GM04503 (cell line): ENCODE data around the gene MAPK7.

Experiments used
- DNase-seq: peaks from one replicate; pipeline ENCODE4 v3.0.0-alpha.2; 2012; ENCODE audit warnings: low read depth

The MAPK7 gene

DNA sequence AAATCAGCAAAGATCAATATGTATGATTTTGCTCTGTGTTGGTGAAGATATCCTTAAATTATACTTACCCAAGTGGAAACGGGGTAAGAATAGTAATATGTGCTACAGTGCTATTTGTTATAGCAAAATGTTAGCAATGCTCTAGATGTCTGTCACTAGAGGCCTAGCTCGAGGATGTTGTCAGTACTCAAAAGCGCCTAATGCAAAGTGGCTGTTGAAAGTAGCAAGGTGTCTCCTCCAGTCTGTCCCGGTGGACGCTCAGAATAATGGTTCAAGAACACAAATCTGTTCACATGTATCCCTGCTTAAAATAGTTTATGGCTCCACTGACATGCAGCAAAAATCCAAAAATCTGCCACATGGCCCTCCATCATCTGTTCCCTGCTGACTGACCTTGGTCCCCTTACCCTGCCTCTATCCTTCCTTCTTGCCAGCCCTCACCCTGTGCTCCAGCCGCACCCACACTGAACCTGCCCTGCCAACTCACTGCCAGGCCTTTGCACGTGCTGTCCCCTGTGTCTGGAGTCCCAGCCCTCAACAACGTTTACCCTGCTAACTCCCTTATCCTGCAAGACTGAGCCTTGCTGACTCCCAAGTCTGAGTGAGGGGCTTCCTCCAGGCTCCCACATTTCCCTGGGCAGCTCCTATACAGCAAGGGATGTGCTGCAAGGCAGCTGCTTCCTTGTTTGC lies 23.2 kb downstream of the MAPK7 start:
- DNase-seq = no peak

DNA sequence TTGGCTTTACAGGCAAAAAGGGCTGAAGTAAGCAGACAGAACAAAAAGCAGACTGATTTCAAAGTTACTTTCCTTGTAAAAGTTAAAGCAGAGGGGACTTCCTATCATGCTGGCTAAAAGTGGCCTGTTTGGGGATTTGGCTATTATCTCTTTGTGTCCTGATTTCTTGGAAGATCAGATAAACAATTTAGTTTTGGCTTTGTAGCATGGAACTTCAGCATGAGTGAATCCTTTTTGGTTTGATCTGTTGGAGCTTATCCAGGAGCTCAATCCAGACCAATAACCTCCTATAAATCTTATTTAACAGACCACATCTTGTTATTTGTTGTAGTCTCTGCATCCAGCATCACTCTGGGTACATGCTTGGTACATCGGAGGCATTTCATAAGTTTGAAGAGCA lies 23.9 kb downstream of the MAPK7 start:
- DNase-seq = no peak

DNA sequence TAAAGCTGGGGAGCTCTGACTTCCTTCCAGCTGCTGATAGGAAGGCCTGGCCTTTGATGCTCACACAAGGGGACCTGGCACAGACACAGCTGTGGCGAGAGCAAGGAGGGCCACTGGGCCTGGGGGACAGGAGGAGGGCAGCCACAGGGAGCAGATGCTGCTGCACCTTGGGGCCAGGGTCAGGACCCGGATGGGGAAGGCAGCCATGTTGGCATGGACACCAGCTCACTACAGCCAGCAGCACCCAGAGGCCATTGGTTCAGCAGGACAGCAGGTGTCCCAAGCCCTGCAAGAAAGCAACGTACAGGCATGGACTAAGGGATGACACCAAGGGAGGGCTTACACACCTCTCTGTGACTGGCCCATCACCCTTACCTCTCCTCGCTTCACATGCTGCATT lies 24.7 kb downstream of the MAPK7 start:
- no peak for DNase-seq

DNA sequence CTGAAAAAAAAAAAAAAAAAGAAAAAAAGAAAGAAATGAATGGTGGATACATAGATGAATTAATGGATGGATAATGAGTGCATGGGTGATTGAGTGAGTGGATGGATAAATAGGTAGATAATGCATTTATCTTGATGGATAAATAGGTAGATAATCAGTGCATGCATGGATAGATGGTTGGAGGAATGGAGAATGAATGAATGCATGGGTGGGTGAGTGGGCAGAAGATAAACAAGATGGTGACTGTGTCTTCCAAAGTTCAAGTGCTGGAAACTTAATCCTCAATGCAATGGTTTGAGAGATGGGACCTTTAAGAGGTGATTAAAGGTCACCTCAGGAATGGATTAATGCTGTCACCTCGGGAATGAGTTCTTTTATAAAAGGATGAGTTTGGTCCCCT lies 26.0 kb downstream of the MAPK7 start:
- DNase-seq = no peak

DNA sequence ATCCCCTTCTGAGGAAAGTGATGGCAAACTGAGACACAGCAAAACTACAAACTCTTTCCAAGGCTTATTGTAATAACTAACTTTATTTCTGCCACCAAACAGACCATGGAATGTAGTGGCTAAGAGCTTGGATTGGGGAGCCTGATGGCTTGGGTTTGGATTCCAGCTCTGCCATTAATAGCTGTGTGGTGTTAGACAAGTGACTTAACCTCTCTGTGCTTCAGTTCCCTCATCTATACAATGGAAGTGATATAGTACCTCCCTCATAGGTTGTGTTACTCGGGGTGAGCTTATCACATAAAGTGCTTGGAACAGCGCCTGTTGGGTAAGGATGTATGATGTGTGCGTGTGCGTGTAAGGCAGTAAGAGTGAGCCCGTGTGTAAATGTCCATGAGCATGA lies 26.8 kb downstream of the MAPK7 start:
- DNase-seq = no peak

DNA sequence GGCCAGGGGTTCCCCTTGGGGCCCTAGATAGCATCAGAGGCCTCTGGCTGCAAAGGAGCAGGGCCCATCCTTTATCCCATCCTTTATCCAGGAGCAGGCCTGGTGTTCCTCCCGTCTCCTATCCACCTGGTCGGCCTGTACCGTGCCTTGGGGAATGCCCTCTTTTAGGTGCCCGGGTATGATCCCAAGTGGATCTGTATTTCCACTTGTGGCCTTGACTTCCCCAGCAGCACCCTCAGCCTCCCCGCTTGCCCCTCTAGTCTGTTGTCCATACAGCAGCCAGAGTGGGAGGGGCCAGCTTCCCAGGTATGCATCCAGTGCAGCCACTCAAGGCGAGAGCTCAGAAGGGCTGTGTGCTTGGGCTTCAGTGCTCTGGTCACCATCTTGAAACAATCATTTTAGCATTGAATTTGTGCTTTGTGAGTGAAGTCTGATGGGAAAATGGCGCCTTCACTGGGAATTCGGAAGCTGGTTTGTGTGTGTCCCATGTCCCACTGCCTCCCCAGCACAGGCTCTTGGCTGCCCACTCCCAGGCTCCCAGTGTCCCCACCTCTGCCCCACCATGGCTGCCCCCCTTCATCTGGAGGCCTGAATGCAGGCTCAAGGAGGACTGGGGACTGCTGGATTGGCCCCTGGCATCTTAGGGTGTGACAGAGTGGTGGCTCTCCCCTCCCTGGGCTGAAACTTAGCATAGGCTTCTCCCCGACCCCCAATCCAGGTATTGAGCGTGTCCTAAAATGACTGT lies 29.5 kb downstream of the MAPK7 start:
- no peak for DNase-seq

DNA sequence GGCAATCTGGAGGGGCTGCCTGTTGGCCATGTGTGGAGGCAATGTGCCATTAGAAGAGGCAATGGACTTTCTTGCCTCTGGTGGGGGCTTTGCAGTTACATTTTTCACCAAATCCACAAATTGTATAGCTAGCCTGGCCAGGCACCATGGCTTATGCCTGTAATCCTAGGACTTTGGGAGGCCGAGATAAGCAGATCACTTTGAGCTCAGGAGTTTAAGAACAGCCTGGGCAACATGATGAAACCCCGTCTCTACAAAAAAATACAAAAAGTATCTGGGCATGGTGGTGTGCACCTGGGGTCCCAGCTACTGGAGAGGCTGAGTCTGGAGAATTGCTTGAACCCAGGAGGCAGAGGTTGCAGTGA lies 30.0 kb downstream of the MAPK7 start:
- DNase-seq = no peak

DNA sequence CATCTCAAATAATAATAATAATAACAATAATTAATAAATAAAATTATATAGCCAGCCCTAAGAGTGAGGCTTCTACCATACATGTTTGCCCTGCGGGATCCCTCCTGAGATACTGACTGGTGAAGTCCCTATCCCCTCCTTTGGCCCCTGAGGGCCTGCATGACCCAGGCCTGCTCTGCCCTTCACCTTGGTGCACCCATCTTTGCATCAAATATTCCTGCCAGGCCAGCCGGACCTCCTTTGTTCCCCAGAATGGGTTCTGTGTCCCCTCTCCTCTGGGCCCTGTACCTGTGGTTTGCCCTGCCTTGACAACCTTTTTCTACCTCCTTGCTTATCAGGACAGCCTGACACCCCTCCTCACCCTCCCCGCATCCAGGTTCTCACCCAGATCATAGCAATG lies 30.8 kb downstream of the MAPK7 start:
- DNase-seq = no peak

DNA sequence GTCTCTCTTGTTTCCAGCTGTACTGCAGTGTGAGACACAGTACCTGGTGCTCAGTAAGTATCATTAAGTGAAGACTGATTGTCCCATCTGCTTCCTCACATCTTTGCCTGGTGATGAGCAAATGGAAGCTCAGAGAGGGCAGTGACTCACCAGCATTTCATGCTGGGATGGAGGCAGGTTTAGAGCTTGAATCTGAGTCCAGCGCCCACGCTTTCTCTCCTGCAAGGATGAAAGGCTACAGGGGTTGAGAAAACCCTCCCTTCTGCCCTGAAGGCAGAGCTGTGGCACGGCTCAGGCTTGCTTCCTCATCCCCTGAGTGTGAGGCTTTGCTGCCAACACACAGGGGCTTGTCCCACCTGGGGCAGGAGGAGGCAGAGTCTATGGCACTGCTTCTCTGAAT lies 31.2 kb downstream of the MAPK7 start:
- DNase-seq = peak; percentile 33

DNA sequence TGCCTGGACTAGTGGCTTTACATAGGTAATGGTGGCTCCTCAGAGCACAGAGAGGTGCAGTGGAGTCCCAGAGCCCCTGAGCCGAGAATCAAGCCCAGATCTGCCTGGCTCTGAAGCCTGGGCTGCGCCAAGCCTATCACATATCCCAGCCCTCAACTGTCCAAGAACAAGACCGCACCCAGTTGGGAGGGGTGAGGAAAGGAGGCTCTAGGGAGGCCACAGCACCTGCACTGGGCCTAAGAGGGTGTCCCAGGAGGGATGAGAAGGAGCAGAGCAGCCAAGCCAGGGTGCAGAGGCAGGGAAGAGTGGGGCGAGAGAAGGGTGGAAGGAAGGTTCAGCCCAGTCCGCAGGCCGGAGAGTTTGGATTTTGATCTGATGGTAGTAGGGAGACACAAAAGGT lies 31.8 kb downstream of the MAPK7 start:
- no peak for DNase-seq

DNA sequence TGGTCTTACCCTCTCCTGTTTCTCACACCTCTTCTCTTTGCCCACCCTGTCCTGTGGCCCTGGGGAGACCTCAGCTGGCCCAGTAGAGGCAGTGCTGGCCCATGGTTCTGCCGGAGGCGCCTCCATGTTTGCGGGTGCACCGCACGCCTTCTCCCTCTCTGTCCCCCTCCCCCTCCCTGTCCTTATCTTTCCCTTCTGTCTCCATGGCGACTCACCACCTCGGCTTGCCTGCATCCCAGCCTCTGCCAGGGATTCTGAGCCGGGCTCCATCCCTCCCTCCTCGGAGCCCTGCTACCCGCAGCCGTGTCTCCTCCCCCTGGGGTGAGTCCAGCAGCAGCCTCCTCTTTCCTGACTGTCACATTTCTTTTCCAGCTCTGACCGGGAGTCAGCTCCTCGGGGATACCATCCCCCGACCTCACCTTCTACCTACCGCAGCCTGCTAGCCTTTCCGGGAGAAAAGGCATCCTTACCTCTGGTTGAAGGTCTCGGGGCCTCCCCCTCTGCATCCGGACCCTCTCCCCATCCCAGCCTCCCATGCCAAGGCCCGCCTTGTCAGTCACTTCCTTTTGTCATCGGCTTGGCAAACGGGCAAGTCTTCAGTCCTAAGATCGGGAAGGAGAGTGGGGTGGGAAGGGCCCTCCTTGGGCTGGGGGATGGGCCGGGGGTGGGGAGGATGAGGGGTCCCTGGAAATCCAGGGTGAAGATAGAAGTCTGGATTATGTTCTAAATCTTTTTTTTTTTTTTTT lies 32.8 kb downstream of the MAPK7 start, which contains the start of gene RNF112:
RNF112 (plus strand) TSS at position 358 of the 746 bp plus-strand sequence; CDS start at position 535, 177 bp downstream.
- DNase-seq = no peak

DNA sequence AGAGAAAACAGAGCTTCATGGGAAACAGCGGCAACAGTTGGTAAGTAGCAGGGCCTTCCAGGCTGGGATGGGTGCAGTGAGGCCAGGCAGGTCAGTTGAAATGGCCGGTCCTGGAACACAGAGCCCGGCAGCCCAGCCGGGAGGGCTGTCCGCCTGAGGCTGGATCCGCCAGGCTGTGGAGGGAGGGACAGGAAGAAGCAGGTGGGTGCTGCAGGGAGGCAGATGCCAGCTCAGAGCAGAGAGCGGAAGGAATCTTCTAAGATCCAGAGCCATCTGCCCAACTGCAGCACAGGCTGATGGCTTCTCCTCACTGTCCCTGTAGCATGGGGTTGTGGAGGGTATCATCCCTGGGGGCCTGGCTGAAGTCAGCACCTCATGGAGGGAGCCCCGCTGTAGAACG lies 33.3 kb downstream of the MAPK7 start:
- no peak for DNase-seq

DNA sequence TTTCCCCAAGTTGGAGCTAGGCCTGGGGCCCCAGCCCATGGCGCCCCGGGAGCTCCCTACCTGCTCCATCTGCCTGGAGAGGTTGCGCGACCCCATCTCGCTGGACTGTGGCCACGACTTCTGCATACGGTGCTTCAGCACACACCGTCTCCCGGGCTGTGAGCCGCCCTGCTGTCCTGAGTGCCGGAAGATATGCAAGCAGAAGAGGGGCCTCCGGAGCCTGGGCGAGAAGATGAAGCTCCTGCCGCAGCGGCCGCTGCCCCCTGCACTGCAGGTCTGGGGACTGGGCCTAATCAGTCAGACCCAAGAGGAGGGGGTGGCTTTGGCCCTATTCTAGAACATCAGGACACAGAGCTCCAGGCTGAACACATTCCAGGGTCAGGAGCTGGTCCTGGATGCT lies 34.2 kb downstream of the MAPK7 start:
- DNase-seq = no peak

DNA sequence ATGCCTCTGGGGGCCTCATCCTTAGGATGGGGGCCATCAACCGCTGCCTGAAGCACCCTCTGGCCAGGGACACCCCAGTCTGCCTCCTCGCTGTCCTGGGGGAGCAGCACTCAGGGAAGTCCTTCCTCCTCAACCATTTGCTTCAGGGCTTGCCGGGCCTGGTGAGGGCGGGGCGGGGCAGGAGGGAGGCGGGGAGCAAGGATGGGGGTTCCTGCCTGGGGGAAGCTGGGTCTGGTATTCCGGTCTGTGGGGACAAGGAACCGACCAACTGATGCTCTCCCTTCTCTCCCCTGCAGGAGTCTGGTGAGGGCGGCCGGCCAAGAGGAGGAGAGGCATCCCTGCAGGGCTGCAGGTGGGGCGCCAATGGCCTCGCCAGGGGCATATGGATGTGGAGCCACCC lies 34.7 kb downstream of the MAPK7 start:
- DNase-seq = no peak

DNA sequence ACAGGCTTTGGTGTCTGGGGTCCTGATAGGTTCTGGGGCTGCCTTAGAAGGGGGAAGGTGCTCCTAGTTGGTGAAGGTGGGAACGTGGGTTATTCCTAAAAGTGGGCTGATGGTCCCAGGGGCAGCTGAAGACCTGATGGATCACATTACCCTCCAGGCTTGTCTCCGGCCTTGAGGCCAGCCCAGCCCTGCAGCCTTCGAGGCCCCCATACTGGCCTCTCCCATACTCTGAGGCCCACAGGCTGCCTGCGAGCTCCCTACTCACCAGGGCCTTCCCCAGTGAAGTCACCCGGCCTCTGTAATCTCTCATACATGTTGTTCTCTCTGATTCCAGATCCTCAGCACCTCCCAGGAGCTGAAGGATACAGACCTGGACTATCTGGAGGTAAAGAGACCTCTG lies 35.5 kb downstream of the MAPK7 start:
- no peak for DNase-seq

DNA sequence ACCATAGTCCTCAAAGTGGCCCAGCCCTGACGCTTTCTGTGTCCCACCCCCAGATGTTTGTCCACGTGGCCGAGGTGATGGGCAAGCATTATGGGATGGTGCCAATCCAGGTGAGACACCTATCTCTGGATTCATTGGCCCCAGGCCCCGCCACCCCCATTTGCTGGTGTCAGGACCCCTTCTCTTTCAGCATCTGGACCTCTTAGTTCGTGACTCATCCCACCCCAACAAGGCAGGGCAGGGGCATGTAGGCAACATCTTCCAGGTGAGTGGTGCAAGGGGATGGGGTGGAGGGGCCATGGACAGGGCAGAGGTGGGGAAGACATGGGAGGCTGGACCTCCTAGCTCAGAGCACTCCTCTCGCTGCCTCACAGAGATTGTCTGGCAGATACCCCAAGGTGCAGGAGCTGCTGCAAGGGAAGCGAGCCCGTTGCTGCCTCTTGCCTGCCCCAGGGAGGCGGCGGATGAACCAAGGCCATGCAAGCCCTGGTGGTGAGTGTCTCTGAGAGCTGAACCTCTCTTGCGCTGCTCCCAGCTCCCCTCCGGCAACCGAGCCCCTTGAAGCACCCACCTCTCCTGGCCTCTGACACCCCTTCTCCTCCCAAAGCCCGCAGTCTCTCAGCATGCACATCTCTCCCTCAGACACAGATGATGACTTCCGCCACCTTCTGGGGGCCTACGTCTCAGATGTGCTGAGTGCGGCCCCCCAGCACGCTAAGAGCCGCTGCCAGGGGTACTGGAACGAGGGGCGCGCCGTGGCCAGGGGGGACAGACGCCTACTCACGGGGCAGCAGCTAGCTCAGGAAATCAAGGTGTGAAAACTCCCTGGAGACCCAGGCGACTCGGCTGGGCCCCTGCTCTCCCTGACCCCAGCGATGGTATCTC lies 36.3 kb downstream of the MAPK7 start:
- DNase-seq = no peak

DNA sequence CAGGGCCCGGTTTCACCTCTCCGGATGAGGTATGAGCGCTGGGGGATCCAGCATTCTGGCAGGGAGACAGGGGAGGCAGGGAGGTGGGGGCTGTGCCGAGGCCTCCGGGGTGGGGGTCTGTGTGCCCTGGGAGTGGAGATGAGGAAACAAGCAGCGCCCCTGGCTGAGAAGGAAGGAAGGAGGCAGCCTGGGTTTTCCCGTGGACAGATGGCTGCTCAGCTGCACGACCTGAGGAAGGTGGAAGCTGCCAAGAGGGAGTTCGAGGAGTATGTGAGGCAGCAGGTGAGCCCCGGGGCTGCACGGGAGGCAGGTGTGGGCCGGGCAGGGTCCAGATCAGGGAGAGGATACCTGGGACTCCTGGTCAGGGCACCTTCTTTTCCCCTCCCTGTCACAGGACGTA lies 37.0 kb downstream of the MAPK7 start:
- no peak for DNase-seq

DNA sequence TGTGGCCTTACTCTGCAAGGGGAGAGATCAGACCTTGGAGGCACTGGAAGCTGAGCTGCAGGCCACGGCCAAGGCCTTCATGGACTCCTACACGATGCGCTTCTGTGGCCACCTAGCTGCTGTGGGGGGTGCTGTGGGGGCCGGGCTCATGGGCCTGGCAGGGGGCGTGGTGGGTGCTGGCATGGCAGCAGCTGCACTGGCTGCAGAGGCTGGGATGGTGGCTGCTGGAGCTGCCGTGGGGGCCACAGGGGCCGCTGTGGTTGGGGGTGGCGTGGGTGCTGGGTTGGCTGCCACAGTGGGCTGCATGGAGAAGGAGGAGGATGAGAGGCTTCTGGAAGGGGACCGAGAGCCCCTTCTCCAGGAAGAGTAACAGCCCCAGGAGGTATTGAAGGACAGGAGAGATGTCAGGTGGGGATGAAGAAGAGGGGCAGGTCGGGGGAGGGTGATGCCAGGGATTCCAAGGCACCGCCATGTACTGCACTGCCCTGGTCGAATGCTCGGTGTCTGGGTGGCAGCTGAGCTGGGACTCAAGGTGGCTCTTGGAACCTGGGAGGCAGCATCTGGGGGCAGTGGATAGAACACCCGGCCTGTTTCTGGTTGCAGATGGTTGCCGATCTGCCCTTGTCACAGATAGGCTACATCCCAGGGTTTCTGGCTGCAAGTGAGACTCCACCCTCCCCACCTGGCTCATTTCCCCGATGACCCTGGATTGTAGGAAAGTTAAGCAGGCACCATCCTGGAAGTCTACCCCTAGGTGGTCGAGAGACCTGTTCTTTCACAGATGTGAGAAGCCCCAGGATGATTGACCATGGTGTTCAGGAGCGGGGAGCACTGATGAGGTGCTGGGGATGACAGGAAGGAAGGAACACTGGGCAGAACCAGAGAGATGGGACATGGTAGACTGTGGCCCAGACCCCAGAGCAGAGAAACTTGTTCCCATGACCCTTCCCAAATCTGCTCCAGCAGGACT lies 37.8 kb downstream of the MAPK7 start:
- no peak for DNase-seq

DNA sequence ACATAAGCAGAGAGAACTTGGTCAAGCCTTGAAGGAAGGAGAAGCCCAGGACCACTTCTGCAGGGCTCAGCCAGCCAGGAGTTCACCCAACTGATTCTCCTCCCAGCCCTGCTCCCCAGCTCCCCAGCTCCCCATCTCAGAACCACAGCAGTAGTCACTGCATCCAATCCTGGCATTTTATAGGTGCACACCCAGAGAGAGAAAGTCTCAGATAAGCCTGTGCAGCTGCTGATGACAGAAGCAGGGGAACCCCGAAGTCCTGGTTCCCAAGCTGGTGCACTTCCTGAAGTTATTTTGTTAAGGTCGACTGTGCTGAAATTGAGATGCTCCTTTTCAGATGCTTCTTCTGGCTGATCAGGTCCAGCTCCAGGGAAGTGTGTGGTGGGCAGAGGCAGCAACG lies 39.3 kb downstream of the MAPK7 start:
- no peak for DNase-seq

DNA sequence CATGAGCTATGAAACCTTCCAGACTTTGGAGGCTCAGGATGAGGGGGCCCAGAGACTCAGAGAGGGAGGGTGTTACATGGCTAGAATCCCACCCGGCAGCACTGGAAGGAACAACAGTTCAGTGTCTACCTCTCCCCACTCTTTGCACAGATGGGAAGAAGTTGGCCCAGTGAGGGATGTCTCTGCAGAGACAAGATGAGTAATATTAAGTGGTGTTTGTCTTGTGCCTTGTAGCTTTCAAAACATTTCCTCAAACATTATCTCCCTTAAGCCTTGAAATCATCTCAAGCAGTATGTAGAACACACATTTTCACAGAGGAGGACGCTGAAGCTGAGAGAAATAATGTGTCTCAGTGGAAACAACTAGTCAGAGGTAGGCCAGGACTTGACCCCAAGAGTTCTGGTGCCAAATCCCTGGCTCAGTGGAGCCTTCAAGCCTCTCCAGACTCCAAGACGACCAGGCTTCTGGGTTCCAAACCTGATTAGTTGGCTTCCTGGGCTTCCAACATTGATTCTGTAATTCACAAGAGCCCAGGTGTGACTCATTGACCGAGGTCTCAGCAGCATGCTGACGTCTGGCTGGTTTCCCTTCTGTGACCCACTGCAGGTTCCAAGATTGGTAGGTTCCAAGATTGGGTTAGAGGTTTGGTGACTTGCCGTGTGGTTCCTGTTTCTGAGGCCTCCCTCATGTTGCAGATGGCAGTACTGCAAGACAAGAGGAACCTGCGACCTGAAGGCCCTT lies 40.1 kb downstream of the MAPK7 start:
- no peak for DNase-seq
